Activated naive CD8-positive, alpha-beta T cell treated with anti-CD3 and anti-CD28 coated beads, Interleukin-2, amount 50 U/mL, for 16 hours (primary cell): ENCODE data around the gene PPP1R12B.
"Not testable (repeated sequence)": the region's sequence is repeated elsewhere in the genome, so short reads cannot be mapped to it uniquely, and the experiment has no call there.

Experiments used
- DNase-seq: peaks from one replicate; pipeline ENCODE4 v3.0.0-alpha.2; 2020; ENCODE audit warnings: low read depth, low spot score

The PPP1R12B gene

DNA sequence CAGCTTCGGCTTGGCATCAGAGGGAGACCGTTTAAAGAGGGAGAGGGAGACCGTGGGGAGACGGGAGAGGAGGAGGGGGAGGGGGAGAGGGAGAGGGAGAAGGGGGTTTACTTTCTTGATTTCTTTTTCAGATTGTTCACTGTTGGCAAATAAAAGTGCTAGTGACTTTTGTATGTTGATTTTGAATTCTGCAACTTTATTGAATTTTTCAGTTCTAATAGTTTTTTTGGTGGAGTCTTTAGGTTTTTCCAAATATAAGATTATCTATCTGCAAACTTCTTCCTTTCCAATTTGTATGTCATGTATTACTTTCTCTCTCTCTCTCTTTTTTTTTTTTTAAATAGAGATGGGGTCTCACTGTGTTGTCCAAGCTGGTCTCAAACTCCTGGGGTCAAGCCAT lies 104.0 kb downstream of the PPP1R12B start:
- DNase-seq = no peak

DNA sequence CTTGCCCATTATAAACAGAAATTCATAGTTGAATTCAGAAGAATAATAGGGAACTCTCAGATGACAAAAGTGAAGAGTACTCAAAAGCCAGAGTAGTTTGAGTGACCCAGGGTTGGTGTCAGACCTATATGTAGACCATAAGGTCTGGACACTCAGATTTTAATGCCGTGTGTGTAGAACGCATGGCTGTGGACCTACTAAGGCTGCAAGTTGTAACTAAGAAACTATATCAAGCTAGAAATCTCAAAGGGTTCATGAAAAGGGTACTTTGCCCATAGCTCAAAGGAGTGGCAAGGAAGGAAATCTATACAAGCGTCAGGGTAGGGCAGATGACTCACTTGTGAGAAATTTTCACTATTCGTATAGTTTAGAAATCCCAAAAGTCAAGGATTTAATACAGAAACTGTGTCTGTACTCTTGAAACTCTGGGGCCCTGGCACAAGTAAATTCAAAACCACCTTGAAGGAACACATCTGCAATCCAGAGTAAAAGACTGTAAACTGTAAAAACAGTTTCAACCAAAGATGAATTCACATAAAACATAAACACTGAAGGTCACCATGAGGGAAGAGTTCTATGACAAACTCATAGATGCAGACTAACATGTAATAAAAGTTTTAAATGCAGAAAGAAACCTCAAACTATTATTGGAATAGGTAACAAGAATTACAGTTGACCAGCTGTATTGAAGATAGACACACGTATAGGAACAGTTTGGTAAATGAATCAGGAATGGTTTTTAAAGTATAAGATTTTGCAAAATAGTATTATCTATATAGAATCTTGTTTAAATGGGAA lies 108.1 kb downstream of the PPP1R12B start:
- DNase-seq = not testable (repeated sequence)

DNA sequence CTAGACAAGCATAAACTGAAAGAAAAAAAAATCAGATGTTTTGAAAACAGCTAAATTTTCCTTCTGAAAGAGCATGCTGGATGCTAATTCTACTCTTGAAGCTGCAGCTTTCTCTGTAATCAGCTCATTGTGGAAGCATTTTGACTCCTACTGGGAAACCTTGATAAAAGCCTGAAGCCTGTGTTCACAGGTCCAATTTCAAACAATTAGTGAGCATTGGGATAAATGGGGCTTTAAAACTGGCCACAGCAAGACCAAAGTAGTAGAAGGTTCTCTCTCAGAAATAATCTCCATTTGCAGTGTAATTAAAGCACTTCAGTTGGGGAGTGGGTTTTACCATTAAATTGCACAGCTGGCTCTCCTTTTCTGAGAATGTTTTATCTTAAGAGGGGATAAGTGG lies 110.2 kb downstream of the PPP1R12B start:
- not testable (repeated sequence) for DNase-seq

DNA sequence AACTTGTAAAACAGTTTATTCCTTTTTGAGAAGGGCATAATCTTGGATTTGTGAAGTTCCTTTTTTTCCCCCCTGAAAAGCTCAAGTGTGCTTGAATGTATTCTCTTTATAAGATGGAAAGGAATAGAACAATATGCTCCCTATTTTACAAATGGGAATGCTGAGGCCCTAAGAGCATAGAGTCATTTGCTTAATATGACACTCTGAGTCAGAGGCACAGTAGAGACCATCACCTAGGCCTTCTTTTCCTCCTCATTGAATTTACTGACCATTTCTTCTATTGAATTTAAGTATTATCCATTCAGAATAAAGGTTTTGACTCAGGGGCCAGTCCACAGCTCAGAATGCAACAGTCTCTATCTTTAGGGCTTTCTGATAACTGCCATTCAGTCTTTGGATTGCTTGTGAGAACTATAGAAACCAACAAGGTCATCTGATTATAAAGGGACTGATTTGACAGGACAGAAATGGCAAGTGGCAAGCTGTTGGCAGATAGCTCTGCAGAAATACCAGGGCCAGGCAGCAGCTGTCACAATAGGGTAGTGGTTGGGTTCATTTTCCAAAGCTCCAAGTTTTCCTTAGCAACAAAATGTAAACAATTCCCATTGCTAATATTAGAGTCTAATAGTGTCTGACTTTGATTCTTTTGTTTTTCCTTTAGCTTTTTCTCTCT lies 111.1 kb downstream of the PPP1R12B start:
- DNase-seq = not testable (repeated sequence)

DNA sequence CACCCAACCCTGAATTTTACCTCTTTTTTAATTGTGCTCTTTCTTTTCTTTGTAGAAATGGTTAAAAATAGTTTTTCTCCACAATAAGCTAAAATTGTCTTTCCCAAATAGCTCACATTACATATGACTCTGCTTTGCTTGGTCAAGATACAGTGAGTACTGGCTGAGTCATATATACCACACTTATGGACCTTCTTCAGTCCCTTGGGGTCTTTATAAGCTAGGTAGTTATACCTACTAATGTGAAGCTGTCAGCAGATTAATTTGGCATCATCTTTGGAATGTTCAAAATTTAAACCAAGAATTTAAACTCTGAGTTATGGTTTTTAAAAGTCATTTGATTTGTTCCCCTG lies 111.6 kb downstream of the PPP1R12B start:
- DNase-seq = not testable (repeated sequence)

DNA sequence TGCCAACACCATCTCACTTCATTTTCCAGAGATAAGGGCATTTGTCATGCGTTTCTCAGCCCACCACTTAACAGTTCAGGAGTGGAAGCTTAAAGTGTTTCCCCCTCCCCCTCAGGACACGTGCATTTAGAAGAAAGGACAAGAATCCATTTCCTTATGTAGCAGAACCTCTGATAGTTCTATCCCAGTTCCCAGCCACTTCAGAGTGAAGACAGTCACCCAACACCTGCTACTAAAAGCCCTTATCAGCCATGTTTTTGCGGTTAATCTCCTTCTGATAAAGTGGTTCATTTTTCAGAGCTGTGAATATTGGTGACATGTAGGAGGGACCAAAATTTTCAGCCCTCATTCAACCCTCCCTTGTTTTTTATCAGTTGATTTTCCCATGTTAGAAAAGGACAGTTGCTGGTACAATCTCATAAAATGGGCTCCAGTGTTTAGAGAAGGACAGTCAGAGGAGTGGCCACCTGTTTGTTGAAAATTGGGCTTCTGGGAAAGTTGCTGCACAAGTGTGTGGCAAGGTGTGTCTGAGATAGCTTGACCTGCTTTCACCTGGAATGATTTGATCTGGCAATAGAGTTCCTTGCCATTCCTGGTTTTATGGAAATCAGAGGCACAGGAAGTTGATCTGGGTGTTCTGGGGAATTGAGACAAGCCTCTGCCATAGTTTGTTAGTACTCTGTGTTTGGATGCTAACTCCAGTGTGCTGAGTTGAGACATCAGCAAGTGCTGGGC lies 114.0 kb downstream of the PPP1R12B start:
- DNase-seq = no peak

DNA sequence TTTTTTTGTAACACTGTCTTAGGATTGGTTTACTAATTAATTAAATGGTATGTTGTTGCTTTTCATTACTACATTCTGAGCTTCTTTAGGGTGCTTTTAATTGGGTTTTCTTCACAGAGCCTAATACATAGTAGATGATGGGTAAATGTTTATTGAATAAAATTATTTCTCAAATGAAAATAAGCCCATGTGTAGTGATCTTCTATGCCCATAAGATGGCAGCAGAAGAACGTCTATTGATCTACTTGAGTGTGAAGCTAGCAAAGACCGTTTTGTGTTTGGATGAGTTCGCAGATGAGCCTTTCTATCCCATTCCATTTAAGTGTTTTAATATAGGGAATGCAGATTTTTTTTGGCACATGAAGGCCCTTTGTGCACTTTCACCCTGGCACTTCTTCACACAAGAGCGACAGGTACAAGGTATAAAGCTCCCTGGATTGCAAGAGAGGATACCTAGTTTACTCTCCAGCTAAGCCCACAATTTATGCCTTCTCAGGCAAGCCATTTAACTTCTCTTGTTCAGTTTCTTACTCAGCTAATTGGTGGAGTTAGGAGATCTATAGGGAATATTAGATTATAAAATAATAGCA lies 115.7 kb downstream of the PPP1R12B start:
- not testable (repeated sequence) for DNase-seq

DNA sequence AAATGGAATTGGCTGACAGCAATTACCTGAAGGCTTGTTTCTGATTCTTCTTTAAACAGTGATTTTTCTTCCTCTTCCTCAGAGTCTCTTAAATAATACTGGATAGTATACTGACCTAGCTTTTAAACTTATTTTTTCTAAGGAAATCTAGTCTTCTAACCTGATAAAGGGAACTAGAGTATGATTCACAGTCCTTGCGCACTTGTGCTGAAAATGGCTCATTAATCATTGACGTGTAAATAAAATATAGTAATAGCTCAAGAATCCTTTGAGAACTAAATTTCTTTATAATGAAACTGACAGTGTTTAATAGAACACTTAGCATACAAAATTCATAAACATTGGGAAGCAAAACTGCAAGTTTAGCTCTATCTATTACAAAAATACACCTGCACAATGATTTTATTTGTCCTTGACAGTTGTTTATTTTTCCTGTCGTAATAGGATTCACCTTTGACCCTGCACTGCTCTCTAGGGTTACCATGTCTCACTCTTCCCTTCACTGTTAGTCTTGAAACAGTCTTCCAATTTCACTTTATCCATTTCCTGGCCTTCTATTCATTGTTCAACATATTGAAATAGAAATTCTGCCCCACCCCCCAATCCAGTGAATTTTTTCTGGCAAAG lies 117.3 kb downstream of the PPP1R12B start:
- DNase-seq = not testable (repeated sequence)

DNA sequence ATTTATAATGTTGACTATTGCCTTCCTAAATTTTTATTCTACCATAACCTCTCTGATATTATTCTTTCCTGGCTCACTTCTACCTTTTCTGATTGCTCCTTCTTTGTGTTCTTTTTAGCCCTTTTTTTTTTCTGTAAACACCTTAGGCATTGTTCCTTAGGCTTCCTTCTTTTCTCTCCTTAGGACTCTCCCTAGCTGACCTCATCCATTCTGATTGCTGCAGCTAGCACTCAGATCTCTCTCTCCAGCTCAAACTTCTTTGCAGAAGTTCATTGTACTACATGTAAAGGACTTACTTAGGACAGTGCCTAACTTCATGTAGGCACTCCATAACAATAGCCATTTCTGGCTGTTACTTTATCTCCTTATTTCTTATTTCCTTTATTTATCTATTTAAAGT lies 117.8 kb downstream of the PPP1R12B start:
- not testable (repeated sequence) for DNase-seq

DNA sequence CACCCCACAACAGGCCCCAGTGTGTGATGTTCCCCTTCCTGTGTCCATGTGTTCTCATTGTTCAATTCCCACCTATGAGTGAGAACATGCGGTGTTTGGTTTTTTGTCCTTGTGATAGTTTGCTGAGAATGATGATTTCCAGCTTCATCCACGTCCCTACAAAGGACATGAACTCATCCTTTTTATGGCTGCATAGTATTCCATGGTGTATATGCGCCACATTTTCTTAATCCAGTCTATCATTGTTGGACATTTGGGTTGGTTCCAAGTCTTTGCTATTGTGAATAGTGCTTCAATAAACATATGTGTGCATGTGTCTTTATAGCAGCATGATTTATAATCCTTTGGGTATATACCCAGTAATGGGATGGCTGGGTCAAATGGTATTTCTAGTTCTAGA lies 118.9 kb downstream of the PPP1R12B start:
- not testable (repeated sequence) for DNase-seq

DNA sequence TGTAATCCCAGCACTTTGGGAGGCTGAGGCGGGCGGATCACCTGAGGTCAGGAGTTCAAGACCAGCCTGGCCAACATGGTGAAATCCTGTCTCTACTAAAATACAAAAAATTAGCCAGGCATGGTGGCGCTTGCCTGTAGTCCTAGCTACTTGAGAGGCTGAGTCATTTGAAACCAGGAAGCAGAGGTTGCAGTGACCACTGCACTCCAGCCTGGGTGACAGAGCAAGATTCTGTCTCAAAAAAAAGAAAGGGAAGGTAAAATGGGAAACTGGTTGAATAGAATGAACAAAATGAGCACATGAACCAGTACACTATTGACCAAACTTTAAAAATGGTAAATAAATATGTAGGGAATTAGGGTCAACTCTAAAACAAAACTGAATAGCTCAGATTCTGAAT lies 120.2 kb downstream of the PPP1R12B start:
- not testable (repeated sequence) for DNase-seq

DNA sequence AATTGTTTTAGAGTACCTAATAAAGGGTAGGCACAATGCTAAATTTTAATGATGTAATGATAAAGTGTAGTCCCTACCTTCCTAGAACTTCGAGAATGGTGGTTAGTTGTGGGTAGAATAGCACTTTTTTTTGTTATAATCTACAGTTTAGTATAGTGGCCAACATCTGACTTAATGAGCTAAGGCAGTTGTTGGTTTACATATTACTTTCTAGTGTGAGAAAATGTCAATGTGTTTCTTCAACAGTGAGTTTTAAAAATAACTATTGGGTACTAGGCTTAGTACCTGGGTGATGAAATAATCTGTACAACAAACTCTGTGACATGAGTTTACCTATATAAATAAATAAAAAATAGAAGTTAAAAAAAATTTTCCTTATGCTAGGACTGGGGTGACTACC lies 120.6 kb downstream of the PPP1R12B start:
- not testable (repeated sequence) for DNase-seq

DNA sequence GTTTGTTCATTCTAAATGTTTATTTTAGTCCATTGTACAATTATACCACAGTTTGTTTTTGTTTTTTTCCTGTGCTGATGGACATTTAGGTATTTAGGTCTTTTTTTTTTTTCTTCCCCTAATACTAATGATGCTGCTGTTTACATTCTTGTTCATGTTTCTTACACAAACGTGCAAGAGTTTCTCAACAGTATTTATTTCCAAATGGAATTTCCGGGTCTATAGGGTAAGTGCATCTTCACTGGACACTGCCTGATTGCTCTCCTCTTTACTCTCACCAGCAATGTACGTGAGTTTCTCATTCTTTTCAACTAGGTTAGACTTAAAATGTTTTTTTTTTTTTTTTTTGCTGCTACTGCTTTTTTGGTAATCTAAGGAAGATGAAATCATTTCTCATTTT lies 122.7 kb downstream of the PPP1R12B start:
- DNase-seq = no peak

DNA sequence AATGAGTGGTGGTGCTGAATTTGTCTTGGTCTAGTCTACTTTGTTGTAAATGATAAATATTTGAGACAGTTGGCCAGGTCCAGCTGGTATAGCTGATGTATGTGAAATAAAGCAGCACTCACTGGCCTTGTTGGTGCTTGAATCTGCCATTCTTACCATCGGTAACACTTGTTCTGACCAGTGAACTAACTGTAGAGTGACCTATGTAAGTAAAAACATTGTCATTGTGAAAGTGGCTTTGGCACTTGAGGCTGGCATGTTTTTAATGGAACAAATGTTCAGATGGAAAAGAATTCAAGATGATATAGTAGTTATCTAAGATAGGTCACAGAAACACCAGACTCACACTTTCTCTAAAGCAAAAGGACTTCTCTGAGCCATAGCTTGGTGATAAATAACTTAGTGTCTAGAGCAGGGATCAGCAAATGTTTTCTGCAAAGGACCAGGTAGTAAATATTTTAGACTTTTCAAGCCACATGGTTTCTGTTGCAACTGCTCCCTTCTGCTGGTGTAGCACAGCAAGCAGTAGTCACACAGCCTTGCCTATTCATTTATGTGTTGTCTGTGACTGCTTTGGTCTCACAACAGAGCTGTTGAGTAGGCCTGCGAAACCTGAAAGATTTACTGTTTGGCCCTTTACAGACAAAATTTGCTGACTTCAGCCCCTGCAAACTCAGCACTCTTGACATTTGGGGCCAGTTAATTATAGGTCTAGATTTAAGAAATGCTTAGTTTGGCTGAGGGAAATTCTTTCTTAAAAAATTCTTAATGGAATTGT lies 124.0 kb downstream of the PPP1R12B start:
- DNase-seq = not testable (repeated sequence)

DNA sequence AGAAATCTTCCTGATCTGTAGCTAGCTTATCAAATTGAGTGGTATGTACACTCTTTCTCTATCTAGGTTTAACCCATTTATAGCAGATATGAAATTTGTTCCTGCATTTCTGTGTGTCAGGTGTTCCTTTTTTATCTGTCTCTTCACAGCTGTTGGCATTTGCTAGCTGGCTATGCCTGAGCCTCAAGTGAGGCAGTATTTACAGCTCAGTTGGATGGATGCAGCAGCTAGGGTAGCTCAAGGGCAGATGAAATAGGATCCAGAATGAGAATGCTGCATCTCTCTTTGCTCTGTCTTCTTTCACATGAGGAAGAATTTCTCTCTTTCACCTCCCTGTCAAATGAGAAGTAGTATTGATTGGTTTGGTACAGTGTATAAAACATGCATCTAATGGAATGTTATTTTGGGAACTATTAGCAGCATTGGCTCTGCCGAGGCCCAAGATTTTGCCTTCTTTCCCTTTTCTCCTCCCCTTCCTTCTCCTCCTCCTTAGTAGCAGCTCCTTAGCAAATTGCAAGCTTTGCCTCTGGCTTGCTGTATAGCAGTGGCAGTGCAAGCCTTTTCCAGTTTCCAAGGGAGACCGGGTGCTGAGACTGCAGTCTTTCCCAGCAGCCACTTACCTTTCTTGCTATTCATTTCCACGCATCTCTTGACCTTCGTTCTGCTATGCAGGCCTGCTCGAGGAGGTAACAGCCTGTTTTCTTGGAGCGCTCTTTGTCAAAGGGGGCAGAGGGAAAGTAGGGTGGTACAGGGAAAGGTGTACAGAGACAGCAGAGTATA lies 125.0 kb downstream of the PPP1R12B start:
- DNase-seq = not testable (repeated sequence)

DNA sequence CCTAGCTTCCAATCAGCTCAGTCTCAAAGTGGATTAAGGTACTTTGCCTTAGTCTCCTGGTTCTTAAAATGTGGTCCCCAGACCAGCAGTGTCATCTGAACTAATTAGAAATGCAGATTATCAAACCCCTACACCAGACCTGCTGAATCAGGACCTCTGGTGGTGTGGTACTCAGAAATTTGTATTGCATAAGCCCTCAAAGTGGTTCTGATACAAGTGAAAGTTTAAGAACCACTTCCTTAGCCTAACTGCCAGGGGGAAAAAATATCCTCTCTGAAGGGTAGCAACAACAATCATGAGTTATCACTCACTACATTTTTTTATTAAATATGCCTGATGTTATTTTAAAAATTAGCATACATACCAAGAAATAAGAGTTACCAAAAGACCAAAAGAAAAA lies 131.2 kb downstream of the PPP1R12B start:
- not testable (repeated sequence) for DNase-seq

DNA sequence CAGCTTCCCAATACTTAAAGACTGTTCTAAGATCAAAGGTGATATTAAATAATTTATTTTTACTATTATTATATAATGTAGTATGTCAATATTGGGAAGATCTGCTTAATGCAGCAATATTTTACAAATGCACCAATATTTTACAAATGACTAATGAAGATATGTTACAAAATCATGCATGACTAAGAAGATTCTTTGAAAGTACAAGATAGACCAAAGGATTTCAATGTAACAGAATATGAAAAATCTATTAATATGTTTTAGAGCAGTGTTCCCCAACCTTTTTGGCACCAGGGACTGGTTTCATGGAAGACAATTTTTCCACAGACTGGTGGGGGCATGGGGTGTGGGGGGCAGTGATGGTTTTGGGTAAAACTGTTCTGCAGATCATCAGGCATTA lies 132.1 kb downstream of the PPP1R12B start:
- DNase-seq = not testable (repeated sequence)

DNA sequence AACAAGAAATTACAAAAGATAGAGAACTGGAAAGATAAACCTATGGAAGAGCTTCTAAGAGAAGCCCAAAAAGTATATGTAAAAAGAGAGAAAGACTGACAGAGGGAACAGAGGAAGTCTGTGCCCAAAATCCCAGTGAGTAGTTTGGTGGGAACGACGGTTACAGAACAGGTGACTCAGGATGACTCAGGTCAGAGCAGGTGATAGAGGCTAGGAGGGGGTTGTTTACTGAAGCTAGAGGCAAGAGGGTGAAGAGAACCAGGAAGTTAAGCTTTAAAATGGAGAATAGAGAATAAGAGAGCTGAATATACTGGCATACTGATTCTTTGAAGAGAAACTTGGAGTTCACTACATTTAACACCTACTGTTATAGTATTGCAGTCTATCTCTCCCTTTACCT lies 134.9 kb downstream of the PPP1R12B start:
- DNase-seq = not testable (repeated sequence)

DNA sequence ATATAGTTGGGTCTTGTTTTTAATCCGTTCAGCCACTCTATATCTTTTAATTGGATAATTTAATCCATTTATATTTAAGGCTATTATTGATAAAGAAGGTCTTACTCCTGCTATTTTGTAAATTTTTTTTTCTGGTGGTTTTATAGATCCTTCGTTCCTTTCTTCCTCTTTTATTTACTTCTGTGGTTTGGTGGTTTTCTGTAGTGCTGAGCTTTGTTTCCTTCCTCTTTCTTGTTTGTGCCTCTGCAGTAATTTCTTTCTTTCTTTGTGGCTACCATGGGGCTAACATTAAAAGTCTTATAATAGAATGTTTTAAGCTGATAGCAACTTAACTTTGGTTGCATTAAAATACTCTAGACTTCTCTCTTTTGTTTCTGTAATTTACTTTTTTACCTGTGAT lies 135.5 kb downstream of the PPP1R12B start:
- not testable (repeated sequence) for DNase-seq

DNA sequence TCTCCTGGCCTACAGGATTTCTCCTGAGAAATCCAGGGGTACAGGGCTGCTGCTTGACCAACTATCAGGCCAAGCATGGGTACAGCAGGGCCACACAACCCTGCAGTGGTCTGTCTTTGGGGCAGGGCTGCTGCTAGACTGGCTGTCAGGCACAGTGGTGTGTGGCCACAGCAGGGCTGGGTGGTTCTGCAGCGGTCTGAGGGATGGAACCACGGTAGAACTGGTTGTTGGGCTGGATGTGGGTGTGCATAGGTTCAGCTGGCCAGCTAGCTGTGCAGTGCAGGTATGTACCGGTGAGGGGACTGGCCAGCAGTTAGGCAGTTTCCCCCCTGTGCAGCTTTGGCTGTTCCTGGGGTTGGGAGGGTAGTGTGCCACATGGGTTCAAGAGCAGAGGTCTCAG lies 136.3 kb downstream of the PPP1R12B start:
- not testable (repeated sequence) for DNase-seq
